ENCODE data around the gene SIGLEC11.
"Not testable (repeated sequence)": the region's sequence is repeated elsewhere in the genome, so short reads cannot be mapped to it uniquely, and the experiment has no call there.

SIGLEC11 gene

GRCh38 chr19:49951806-49952478, 9.0 kb downstream of the SIGLEC11 start:
- no peak for DNase-seq (ENCODE audit: low read depth in 3 of 3)

DNA sequence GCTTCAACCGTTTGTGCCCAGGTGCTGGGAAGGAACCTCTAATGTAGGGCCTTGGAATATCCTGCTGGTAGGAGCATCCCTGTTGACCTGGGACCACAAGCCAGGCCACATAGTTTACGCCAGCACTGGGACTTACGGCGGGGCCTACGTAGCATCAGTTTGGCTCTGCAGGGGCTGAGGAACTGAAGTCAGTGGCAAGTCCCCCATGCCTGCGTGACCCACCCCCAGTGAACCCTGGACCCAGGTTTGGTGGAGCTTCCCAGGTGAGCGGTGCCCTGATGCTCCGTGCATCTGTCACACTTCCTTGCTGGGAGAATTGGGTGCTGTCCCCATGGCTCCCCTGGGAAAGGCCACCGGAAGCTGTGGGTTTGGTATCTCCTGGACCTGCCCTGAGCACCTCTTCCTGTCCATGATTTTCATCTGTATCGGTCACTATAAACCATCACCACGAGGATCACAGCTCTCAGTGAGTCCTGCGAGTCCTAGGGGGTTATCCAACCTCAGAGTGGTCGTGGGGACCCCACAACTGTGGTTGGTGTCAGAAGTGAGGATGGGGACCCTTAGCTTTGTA, 9.9 kb downstream of the SIGLEC11 start:
- no peak for DNase-seq (ENCODE audit: low read depth in 3 of 3)

DNA sequence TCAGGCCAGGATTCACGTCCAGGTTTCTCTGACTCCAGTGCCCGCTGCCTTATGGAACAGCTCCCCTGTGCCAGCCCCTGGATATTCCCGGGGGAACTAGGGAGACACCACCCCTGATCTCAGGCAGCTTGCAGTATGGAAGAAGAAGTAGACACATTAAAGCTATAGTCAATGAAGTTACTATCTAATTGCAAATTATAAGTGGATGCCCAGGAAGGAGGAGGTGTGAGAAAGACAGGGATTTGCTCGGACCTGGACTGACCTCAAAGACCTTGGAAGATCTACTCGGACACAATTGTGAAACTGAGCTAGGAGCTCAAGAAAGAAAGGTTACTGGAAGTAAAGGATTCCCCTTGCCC, 10.4 kb downstream of the SIGLEC11 start:
- no peak for DNase-seq (ENCODE audit: low read depth in 3 of 3)

- DNase-seq (ENCODE audit: low read depth in 3 of 3): no peak
Observed at GRCh38 chr19:49949742-49950589, 11.0 kb downstream of the SIGLEC11 start.

DNA sequence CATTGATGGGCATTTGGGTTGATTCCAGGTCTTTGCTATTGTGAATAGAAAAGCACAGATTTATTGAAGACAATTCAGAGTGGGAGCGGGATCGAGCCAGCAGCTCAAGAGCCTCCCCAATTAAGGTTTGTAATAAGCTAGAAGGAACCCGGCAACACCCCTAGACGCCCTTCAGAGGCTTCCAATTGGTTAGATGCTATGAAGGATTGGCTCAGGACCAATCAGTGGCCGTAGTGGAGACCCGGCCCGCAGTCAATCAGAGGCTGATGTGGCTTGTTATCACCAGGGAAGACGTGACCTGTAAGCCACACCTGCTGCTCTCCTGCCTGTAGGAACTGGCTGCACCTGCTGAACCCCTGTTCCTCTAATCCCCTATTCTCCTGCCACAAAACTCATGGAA, 14.6 kb downstream of the SIGLEC11 start:
- DNase-seq (ENCODE audit: low read depth in 3 of 3): no peak

DNA sequence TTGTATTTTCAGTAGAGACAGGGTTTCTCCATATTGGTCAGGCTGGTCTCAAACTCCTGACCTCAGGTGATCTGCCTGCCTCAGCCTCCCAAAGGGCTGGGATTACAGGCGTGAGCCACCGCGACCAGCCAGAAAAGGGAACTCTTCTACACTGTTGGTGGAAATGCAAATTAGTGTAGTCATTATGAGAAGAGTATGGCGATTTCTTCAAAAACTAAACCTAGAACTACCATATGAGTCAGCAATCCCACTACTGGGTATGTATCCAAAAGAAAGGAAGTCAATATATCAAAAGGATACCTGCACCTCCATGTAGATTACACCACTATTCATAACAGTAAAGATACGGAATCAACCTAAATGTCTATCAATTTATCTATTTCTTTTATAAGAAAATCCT, 16.4 kb downstream of the SIGLEC11 start:
- DNase-seq (ENCODE audit: low read depth in 3 of 3): not testable (repeated sequence)

GRCh38 chr19:49940482-49940791, 20.5 kb downstream of the SIGLEC11 start:
- no peak for DNase-seq (ENCODE audit: low read depth in 3 of 3)

DNA sequence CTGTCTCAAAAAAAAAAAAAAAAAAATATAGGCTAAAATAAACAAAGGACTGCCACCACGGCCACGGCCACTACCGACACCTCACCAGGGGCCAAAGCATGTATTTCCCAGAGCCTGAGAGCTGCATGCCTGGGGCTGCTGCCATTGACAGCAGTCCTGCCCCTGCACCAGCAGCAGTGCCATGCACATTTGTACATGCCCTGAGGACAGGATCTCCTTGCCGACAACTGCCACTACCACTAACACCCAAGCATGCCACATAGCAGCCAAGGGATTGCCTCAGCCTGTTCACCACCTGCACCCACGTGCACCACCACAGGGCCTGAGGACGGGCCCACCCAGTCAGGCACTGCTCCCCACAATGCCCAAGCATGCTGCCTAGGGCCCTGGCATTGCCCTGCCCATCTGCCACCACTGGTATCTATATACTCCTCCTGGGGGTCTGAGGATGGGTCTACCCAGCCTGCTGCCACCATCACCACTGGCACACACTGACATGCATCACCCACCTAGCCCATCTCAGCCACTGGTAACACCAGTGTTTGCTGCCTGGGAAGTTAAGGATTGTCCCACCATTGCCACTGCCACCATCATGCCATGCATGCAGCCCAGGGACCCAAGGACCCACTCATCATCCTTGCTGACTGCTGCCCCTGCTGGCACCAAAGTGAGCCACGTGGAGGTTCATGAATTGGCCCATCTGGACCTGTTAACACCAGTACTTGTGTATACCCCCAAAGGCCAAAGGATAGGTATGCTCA, 21.1 kb downstream of the SIGLEC11 start:
- DNase-seq (ENCODE audit: low read depth in 3 of 3): no peak

DNA sequence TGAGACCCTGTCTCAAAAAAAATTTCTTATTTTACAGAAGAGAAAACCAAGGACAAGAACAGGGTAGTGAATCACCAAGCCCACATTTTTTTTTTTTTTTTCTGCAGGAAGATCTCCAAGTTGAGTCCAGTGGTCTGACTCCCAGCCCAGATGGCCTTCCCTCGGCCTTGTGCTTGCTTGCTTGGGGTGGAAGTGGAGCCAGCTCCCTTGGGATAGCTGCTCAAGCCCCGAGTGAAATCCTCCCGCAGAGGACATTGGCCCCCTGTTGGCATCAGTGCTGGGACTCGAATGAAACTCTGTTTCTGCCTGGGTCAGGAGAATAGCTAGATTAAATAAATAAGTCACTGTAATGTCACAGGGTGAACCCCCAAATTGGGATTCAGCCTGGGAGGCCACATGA, 22.3 kb downstream of the SIGLEC11 start:
- no peak for DNase-seq (ENCODE audit: low read depth in 3 of 3)

- DNase-seq (ENCODE audit: low read depth in 3 of 3): peak; percentile 56 to 75 (median 72)
Observed at GRCh38 chr19:49937750-49938381, 23.1 kb downstream of the SIGLEC11 start.

DNA sequence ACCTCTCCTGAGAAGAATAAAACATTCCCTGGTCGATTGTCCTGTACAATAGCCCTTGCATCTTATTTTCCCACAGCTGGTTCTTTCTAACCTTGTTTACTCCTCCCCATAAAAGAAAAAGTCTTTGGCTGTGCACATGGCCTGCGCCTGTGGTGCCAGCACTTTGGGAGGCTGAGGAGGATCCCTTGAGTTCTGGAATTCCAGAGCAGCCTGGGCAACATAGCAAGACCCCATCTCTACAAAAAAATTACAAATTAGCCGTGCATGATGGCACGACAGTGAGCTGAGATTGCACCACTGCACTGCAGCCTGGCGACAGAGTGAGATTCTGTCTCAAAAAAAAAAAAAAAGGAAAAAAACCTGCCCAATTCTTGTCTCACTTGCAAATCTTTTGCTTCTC, 24.4 kb downstream of the SIGLEC11 start:
- DNase-seq (ENCODE audit: low read depth in 3 of 3): no peak

- DNase-seq (ENCODE audit: low read depth in 3 of 3): no peak
Observed at GRCh38 chr19:49933643-49934042, 27.3 kb downstream of the SIGLEC11 start.

DNA sequence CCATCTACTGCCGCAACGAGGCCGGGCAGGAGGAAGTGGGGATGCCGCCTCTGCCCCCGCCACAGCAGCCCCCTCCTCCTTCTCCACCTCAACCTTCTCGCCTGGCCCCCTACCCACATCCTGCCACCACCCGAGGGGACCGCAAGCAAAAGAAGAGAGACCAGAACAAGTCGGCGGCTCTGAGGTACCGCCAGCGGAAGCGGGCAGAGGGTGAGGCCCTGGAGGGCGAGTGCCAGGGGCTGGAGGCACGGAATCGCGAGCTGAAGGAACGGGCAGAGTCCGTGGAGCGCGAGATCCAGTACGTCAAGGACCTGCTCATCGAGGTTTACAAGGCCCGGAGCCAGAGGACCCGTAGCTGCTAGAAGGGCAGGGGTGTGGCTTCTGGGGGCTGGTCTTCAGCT, 28.2 kb downstream of the SIGLEC11 start:
- DNase-seq (ENCODE audit: low read depth in 3 of 3): no peak

GRCh38 chr19:49932041-49932451, 28.9 kb downstream of the SIGLEC11 start:
- DNase-seq (ENCODE audit: low read depth in 3 of 3): no peak

DNA sequence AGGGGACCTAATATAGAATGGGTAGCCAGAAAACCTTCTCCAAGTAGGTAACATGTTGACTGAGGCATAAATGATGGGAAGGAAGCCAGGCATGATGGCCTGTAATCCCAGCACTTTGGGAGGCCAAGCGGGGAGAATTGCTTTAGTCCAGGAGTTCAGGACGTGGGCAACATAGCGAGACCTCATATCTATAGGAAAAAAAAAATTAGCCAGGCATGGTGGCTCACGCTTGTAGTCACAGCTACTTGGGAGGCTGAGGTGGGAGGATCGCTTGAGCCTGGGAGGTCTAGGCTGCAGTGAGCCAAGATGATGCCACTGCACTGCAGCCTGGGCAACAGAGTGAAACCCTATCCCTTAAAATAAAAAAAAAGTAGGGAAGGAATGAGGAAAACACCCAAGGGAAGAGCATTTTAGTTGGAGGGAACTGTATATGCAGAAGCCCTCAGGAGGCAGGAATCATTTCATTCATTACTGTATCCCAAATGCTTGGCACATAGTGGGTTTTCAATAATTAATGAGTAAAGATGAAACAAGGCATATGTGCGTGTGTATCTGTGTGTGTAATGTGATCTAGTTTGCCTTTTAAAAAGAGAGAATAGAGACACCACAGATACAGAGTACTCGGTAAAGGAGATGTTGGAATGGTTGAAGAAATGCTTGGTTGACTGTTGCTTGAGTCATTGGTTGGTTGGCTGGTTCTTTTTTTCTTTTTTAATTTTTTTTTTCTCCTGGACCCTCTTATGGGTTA, 29.5 kb downstream of the SIGLEC11 start:
- DNase-seq (ENCODE audit: low read depth in 3 of 3): no peak

GRCh38 chr19:49930483-49931011, 30.4 kb downstream of the SIGLEC11 start:
- DNase-seq (ENCODE audit: low read depth in 3 of 3): no peak

GRCh38 chr19:49929611-49930482, 31.1 kb downstream of the SIGLEC11 start:
- DNase-seq (ENCODE audit: low read depth in 3 of 3): peak; percentile 90 to 97 (median 93)

- peak; percentile 86 to 92 (median 86) for DNase-seq (ENCODE audit: low read depth in 3 of 3)
Observed at GRCh38 chr19:49929121-49929610, 31.8 kb downstream of the SIGLEC11 start, which contains the start of the genes ATF5 and NUP62. Gene ATF5, plus strand, starts transcription at chr19:49929205. Its CDS starts 1,646 bp downstream, at chr19:49930851. Gene NUP62, minus strand, starts transcription at chr19:49929504. Its CDS starts 19,697 bp downstream, at chr19:49909807.

GRCh38 chr19:49927526-49928264, 33.3 kb downstream of the SIGLEC11 start:
- no peak for DNase-seq (ENCODE audit: low read depth in 3 of 3)

All from stimulated activated CD4-positive, alpha-beta T cell treated with anti-CD3 and anti-CD28 coated beads, TNF-alpha, amount 100 ng/mL, for 48 hours (primary cell).